Common myeloid progenitor, CD34-positive (primary cell): ENCODE measurements around the gene TLX1.

Experiments
- CTCF ChIA-PET: fragments of 350-600 bp; sonication (Branson Sonifier 250); formaldehyde crosslinking; loops from one replicate; lab custom pipeline; 2021; ENCODE audit warnings: antibody characterized with exemption; lab: Charles Lee
- POLR2A ChIA-PET: fragments of 350-600 bp; sonication (Branson Sonifier 250); formaldehyde crosslinking; loops from one replicate; lab custom pipeline; 2021; ENCODE audit warnings: antibody characterized with exemption; lab: Charles Lee
- DNase-seq, 3 donors: peaks; one replicate each; pipeline versions ENCODE4 v3.0.0 to v3.0.0-alpha.2; 2013
- H3K27ac ChIP-seq, 2 experiments: 1 replicate in 1 of 2; 2 replicates in 1 of 2; pipeline ENCODE4 v1.7.0; 2013; ENCODE audit warnings: inconsistent platforms in 2 of 2, low read length in 2 of 2, mild to moderate bottlenecking in 2 of 2, low read depth in 1 of 2, moderate library complexity in 1 of 2; ENCODE audit not compliant: severe bottlenecking in 2 of 2, insufficient read depth in 1 of 2, poor library complexity in 1 of 2
- H3K27me3 ChIP-seq, 5 experiments: replicated peaks in 2 of 5; 1 replicate in 3 of 5; 2 replicates in 2 of 5; pipeline versions ENCODE4 v1.6.1 to v1.7.0; 2013; ENCODE audit warnings: low read length in 4 of 5, mild to moderate bottlenecking in 2 of 5, moderate library complexity in 2 of 5, inconsistent platforms in 1 of 5; ENCODE audit not compliant: insufficient read depth in 5 of 5, control insufficient read depth in 4 of 5
- H3K36me3 ChIP-seq, 4 experiments: 1 replicate in 2 of 4; 2 replicates in 2 of 4; pipeline versions ENCODE4 v1.6.1 to v1.7.0; 2013; ENCODE audit warnings: low read length in 3 of 4, control low read depth in 1 of 4, mild to moderate bottlenecking in 1 of 4; ENCODE audit not compliant: control insufficient read depth in 4 of 4, insufficient read depth in 4 of 4
- H3K4me1 ChIP-seq, 4 experiments: 1 replicate in 3 of 4; 2 replicates in 1 of 4; pipeline versions ENCODE4 v1.6.1 to v1.7.1; 2013; ENCODE audit warnings: low read length in 3 of 4, mild to moderate bottlenecking in 3 of 4, control low read depth in 1 of 4, inconsistent platforms in 1 of 4, moderate library complexity in 1 of 4; ENCODE audit not compliant: control insufficient read depth in 4 of 4, insufficient read depth in 4 of 4; ENCODE audit errors: control extremely low read depth in 1 of 4
- H3K4me3 ChIP-seq, 7 experiments: 1 replicate in 4 of 7; 2 replicates in 3 of 7; pipeline versions ENCODE4 v1.5.1 to v1.7.0; 2013; ENCODE audit warnings: mild to moderate bottlenecking in 7 of 7, low read length in 6 of 7, moderate library complexity in 6 of 7, inconsistent platforms in 2 of 7, low read depth in 2 of 7, control low read depth in 1 of 7; ENCODE audit not compliant: insufficient read depth in 4 of 7, control insufficient read depth in 1 of 7; ENCODE audit errors: extremely low read depth in 1 of 7
- H3K9me3 ChIP-seq, 5 experiments: 1 replicate in 4 of 5; 2 replicates in 1 of 5; pipeline versions ENCODE4 v1.6.1 to v1.7.1; 2013; ENCODE audit warnings: low read length in 4 of 5, mild to moderate bottlenecking in 2 of 5, inconsistent platforms in 1 of 5, low read depth in 1 of 5, moderate library complexity in 1 of 5; ENCODE audit not compliant: control insufficient read depth in 4 of 5, insufficient read depth in 2 of 5; ENCODE audit errors: control extremely low read depth in 1 of 5
- WGBS: methylation state at CpG from one replicate; pipeline ENCODE4 v1.1.5; 2013; ENCODE audit not compliant: insufficient coverage; 5-methylcytosine and 5-hydroxymethylcytosine counted together

The TLX1 gene

DNA sequence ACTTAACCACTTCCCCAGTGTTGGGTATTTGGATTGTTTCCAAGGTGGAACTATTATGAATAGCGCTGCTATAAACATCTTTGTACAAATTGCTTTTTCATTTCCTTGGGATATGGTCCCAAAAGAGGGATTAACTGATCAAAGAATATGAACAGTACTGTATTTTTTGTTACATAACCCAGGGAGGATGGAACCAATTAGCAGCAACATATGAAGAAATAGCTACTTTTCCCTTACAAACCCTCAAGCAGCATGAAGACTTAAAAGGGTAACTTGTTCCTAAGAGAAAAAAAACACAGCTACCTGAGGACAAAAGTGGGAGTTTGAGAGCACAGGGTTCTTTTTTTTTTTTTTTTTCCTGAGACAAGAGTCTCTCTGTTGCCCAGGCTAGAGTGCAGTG is 13.1 kb upstream of the TLX1 start:
- ChIA-PET CTCF (interaction anchor here (0.6 to 1.1 kb wide), 3 partner anchors 16 to 95 kb away, joined by 3 to 4 read pairs (median 3); no protein-coding TSS in a partner anchor), POLR2A (no interaction called here)
- Histone ChIP-seq H3K4me3 (no peak overlapping the region), H3K4me1 (peaks cover 0 to 12% (median 11%) of the 10 kb centered on the region in 4 experiments), H3K36me3 (no peaks in the 10 kb centered on the region), H3K27me3 (peaks cover 9 to 88% (median 36%) of the 10 kb centered on the region in 5 experiments), H3K9me3 (peaks cover 0 to 3% (median 0%) of the 10 kb centered on the region in 5 experiments), H3K27ac (no peak overlapping the region)
- WGBS: no CpG with 5 or more reads among the region's 1 CpG
- no peak for DNase-seq

DNA sequence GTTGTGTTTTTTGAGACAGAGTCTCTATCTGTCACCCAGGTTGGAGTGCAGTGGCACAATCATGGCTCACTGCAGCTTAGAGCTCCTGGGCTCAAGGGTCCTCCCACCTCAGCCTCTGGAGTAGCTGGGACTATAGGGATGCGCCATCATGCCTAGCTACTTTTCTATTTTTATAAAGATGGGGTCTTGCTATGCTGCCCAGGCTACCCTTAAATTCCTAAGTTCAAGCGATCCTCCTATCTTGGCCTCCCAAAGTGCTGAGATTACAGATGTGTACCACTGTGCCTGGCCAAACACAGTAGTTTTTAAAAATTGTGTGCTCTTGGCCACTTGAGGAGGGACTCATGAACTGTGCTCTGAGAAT is 10.6 kb upstream of the TLX1 start:
- peak overlapping the region in 5 of 7 experiments; percentile 59 to 81 (median 67) for H3K4me3 ChIP-seq
- no peak overlapping the region for H3K27ac ChIP-seq

DNA sequence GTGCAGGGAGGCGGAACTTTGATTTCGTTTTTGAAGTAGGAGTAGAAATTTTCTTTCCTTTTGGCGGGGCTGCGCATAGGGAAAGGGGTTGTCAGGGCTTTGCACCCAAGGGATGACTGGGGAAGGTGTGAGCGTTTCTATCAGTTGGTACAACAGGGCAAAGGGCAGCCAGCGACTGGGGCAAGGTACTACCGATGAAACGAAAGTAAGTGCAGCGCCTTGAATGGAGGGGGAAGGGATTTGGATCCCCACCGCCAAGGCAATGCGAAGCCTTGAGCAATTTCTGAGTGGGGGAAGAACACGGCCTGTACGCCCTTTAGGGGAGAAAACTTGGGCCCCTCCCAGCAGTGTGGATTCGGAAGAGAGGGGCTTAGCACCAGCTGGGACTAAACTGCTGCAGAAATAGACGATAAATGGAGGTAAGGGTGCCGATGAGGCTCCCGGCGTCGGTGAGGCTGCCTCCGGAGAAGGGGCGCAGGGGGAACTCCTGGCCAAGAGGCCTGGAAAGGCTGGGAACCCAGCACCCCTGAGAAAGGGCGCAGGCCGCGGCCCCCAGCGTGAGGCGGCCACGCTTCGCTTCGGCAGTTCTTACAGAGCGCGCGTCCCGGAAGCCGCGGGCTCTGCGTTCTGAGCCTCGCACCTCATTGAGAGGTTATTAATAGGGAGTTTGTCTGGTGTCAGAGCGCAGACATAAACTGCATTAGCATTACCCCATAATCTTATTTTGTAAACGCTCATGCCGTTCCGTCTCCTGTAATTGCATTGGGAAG is 10.0 kb upstream of the TLX1 start:
- CTCF ChIA-PET: interaction anchor here (1.3 to 8.9 kb wide), 2 partner anchors 16 to 23 kb away, joined by 3 to 74 read pairs; no protein-coding TSS in a partner anchor
- POLR2A ChIA-PET: interaction anchor here (0.7 kb wide), 1 partner anchor 72 kb away, joined by 3 read pairs; no protein-coding TSS in a partner anchor
- Histone ChIP-seq H3K4me1 (peaks cover 0 to 19% (median 14%) of the 10 kb centered on the region in 4 experiments), H3K4me3 (peak overlapping the region; percentile 18 to 81 (median 63)), H3K27me3 (peaks cover 9 to 97% (median 34%) of the 10 kb centered on the region in 5 experiments), H3K36me3 (no peaks in the 10 kb centered on the region), H3K27ac (no peak overlapping the region), H3K9me3 (peaks cover 0 to 3% (median 0%) of the 10 kb centered on the region in 5 experiments)
- WGBS: 7% methylated on average over 16 of the region's 41 CpGs
- peak in 2 of 3 donors; percentile 55 to 57 for DNase-seq

More for the DNA sequence above, 10.6 kb upstream of the TLX1 start:
- ChIA-PET CTCF (interaction anchor here (8.9 kb wide), 1 partner anchor 23 kb away, joined by 74 read pairs; no protein-coding TSS in a partner anchor), POLR2A (interaction anchor here (0.7 kb wide), 1 partner anchor 72 kb away, joined by 3 read pairs; no protein-coding TSS in a partner anchor)
- DNase-seq: no peak
- 100% methylated on average over 2 of the region's 2 CpGs for WGBS
- no peaks in the 10 kb centered on the region for H3K36me3 ChIP-seq
- peaks cover 0 to 19% (median 14%) of the 10 kb centered on the region in 4 experiments for H3K4me1 ChIP-seq
- peaks cover 9 to 94% (median 33%) of the 10 kb centered on the region in 5 experiments for H3K27me3 ChIP-seq
- peaks cover 0 to 3% (median 0%) of the 10 kb centered on the region in 5 experiments for H3K9me3 ChIP-seq

DNA sequence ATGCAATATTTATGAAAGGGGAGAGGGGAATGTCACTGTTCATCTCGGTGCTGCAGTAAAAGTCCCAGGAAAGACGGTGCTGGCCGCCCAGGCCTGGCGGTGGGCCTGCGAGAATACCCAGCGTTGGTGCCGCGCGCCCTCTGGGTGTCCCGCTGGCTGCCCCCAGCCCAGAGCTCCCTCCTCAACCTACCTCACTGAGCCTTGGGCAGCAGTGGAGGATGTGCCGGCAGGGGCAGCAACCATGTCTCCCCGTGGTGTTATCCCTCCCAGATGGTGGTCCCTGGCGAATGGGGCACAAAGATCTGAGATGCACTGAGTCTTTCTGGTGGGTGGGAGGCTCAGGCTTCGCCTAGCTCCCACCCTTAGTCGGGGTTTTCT is 9.5 kb upstream of the TLX1 start:
- H3K9me3 ChIP-seq: peaks cover 0 to 3% (median 0%) of the 10 kb centered on the region in 5 experiments
- H3K36me3 ChIP-seq: no peaks in the 10 kb centered on the region
- peaks cover 11 to 97% (median 38%) of the 10 kb centered on the region in 5 experiments for H3K27me3 ChIP-seq
- ChIA-PET CTCF (interaction anchor here (1.3 to 8.9 kb wide), 3 partner anchors 16 to 24 kb away, joined by 3 to 74 read pairs (median 13); no protein-coding TSS in a partner anchor), POLR2A (interaction anchor here (0.6 kb wide), 1 partner anchor 169 kb away, joined by 4 read pairs; no protein-coding TSS in a partner anchor)
- H3K4me1 ChIP-seq: peaks cover 0 to 19% (median 14%) of the 10 kb centered on the region in 4 experiments
- peak overlapping the region in 6 of 7 experiments; percentile 56 to 81 (median 65) for H3K4me3 ChIP-seq
- DNase-seq: no peak
- no peak overlapping the region for H3K27ac ChIP-seq
- WGBS: 32% methylated on average over 3 of the region's 15 CpGs

DNA sequence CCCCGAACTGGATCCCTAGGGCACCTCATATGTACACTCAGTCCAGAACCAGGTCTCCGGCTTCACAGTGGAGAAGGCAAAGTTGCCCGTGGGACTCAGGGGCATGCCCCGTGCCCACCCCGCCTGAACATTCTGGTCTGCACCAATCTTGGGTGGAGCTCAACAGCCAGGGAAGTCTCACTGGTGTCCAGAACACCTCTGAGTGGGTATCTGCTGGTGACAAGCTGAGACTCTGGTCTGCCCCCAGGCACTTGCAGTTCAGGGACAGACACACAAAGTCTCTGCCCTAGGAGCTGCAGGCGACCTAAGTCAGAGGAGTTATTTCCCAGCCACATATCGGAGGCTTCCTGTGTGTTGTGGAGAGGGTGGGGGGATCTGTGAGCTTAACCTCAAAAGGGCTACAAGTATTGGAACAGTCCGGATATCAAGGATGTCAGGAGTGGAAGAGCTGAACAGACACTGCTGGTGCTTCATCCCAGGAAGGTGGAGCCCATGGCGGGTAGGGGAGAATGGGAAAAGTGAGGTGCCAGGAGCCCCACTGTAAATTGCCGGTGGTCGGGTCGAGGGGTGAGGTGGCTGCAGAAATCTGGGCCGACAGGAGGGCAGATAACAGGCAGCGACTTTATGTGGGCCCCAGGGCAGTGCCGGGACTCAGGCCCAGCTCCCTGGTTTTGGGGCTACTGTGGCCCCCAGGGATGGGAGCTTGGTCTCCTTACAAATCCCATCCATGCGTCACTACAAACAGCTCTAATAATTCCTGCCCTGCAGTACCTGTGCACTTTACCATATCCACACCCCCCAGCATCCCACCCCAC is 8.6 kb upstream of the TLX1 start:
- Histone ChIP-seq H3K4me1 (peaks cover 0 to 19% (median 14%) of the 10 kb centered on the region in 4 experiments), H3K27me3 (peaks cover 11 to 98% (median 42%) of the 10 kb centered on the region in 5 experiments), H3K27ac (no peak overlapping the region), H3K9me3 (peaks cover 0 to 3% (median 0%) of the 10 kb centered on the region in 5 experiments), H3K4me3 (no peak overlapping the region), H3K36me3 (no peaks in the 10 kb centered on the region)
- CTCF ChIA-PET: interaction anchor here (1.2 to 8.9 kb wide), 6 partner anchors 10 to 42 kb away, joined by 3 to 74 read pairs (median 3); no protein-coding TSS in a partner anchor
- 32% methylated on average over 13 of the region's 16 CpGs for WGBS
- POLR2A ChIA-PET: interaction anchor here (0.6 kb wide), 1 partner anchor 168 kb away, joined by 4 read pairs; no protein-coding TSS in a partner anchor
- no peak for DNase-seq

DNA sequence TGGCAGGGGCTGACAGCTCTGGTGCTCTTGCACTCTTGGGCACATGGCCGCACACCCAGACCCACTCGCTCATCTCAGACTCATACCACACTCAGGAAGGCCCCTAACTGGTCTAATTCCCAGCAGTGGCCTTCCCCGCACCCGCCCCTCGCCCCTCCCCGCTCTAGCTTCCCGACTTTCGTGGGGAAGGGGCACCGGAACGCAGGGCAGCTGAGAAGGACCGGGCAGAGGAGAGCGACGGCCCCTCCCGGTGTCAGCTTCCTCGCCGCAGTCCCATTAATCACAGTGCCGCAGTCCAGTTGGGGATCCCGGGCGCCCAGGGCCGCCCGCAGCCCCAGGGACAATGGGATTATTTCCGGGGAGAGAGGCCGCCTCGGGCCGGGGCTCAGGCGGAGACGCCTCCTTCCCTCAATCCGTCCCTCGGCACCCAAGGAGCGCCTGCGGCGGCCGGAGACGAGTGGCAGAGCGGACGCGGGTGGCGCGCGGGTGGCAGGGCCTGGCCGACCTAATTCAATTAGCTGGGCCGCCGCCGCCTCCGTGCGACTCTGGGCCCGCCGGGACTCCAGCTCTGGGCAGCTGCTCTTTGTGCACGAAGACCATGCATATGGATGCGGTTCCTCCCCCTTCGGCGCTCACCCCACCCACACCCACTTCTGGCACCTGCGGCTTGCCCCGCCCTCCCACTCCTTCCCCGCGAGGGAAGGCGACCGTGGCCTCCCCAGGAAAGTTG is 7.8 kb upstream of the TLX1 start:
- Histone ChIP-seq H3K27ac (no peak overlapping the region), H3K27me3 (peaks cover 6 to 99% (median 48%) of the 10 kb centered on the region in 5 experiments), H3K9me3 (no peaks in the 10 kb centered on the region), H3K4me3 (no peak overlapping the region), H3K36me3 (no peaks in the 10 kb centered on the region), H3K4me1 (peaks cover 0 to 19% (median 14%) of the 10 kb centered on the region in 4 experiments)
- no peak for DNase-seq
- CTCF ChIA-PET: interaction anchor here (0.6 to 8.9 kb wide), 8 partner anchors 10 to 1518 kb away, joined by 3 to 74 read pairs (median 4); no protein-coding TSS in a partner anchor
- WGBS: 2% methylated on average over 54 of the region's 58 CpGs
- POLR2A ChIA-PET: no interaction called here
